RWPE1 (cell line): ENCODE measurements around the gene B3GLCT.

Experiments used
- CTCF ChIA-PET: fragments of 350-600 bp; sonication (Branson Sonifier 250); formaldehyde crosslinking; extraction: SDS; loops from one replicate; lab custom pipeline; 2021; lab: Yijun Ruan, JAX
- POLR2A ChIA-PET: fragments of 400-600 bp; formaldehyde crosslinking; extraction: SDS; loops from one replicate; lab custom pipeline; 2020; ENCODE audit warnings: antibody characterized with exemption; ENCODE audit not compliant: low non-redundant PET; lab: Yijun Ruan, JAX
- DNase-seq: peaks from one replicate; pipeline ENCODE4 v3.0.0; 2012; ENCODE audit warnings: low spot score
- H3K27ac ChIP-seq: fragments of 450-650 bp; 2 replicates; pipeline ENCODE4 v1.5.1; 2017
- TF ChIP-seq, protein P1 (sequence below): fragments of 450-650 bp; conservative IDR thresholded peaks from 2 replicates; pipeline ENCODE4 v1.5.1; 2017; ENCODE audit warnings: low read depth, mild to moderate bottlenecking

Gene B3GLCT

DNA sequence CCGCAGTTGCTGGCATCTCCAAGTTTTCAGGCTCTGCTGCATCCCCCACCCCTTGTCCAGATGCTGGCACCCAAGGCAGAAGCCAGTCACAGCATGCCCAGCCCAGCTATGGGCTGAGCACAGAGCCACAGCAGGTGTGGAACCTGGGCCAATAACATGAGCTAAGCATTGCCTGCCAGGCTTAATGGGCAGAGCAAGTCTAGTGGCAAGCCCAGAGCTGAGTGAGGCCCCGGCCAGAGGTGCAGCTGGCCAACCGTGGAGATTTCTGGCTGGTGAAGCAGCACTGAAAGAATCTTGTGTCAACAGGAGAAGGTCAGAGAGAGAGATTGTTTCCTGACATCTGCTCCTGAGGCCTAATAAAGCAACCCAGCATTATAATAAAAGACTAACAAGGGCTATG, 111.0 kb downstream of the B3GLCT start:
- ChIA-PET POLR2A (no interaction called here), CTCF (interaction anchor here (0.5 to 0.6 kb wide), 2 partner anchors 68 to 183 kb away, joined by 3 to 4 read pairs; no protein-coding TSS in a partner anchor)
- TF ChIP-seq, protein P1, sequence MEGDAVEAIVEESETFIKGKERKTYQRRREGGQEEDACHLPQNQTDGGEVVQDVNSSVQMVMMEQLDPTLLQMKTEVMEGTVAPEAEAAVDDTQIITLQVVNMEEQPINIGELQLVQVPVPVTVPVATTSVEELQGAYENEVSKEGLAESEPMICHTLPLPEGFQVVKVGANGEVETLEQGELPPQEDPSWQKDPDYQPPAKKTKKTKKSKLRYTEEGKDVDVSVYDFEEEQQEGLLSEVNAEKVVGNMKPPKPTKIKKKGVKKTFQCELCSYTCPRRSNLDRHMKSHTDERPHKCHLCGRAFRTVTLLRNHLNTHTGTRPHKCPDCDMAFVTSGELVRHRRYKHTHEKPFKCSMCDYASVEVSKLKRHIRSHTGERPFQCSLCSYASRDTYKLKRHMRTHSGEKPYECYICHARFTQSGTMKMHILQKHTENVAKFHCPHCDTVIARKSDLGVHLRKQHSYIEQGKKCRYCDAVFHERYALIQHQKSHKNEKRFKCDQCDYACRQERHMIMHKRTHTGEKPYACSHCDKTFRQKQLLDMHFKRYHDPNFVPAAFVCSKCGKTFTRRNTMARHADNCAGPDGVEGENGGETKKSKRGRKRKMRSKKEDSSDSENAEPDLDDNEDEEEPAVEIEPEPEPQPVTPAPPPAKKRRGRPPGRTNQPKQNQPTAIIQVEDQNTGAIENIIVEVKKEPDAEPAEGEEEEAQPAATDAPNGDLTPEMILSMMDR = no peak
- peak overlapping the region; percentile 86 for H3K27ac ChIP-seq
- no peak for DNase-seq

DNA sequence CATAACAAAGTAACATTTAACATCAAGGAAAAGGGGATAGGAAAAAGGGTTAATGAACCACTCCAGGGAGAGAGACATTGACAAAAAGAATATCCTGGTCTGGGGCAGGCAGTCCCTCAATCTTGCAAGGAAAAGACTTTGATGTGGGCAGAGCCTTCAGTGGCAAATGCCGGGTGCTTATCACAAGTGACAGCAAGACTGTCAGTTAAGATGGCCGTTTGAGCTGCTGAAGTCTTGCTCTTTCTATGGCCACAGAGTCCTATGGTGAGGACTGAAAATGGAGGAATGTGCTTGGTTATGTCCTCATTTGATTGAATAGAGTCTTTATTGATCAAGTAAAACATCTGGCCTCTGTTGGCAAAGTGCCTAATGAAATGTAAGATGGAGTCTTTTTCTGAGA, 112.1 kb downstream of the B3GLCT start:
- no peak for DNase-seq
- no peak overlapping the region for H3K27ac ChIP-seq
- POLR2A ChIA-PET = no interaction called here
- CTCF ChIA-PET = no interaction called here
- TF ChIP-seq, protein P1 = no peak

DNA sequence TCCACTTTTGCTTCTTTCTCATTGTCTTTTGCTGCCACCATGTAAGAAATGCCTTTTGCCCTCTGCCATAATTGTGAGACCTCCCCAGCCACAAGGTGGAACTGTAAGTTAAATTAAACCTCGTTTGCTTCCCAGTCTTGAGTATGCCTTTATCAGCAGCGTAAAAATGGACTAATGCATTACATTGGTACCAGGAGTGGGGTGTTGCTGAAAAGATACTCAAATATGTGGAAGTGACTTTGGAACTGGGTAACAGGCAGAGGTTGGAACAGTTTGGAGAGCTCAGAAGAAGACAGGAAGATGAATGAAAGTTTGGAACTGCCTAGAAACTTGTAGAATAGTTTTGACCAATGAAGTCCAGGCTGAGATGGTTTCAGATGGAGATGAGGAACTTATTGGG, 115.2 kb downstream of the B3GLCT start:
- TF ChIP-seq, protein P1 = no peak
- ChIA-PET CTCF (no interaction called here), POLR2A (no interaction called here)
- no peak for DNase-seq
- H3K27ac ChIP-seq = no peak overlapping the region

DNA sequence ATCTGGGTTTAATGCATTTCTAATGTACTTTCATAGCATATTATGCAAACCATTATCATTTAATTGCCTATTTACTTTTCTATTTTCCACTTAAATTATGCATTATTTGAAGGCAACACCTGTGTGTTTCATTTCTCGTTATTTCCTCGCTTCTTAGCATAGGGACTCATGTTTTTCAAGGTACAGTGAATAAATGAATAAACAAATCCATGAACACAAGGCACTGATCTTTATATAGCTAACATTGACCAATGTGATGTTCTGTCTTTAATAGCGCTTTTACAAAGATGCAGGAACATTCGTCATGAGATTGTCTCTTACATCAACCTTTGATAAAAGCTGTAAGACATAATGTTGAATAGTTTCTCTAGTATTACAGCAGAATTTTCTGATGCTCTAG, 121.2 kb downstream of the B3GLCT start:
- ChIA-PET POLR2A (no interaction called here), CTCF (interaction anchor here (0.6 kb wide), 1 partner anchor 1415 kb away, joined by 10 read pairs; no protein-coding TSS in a partner anchor)
- DNase-seq = no peak
- H3K27ac ChIP-seq = no peak overlapping the region
- TF ChIP-seq, protein P1 = no peak

DNA sequence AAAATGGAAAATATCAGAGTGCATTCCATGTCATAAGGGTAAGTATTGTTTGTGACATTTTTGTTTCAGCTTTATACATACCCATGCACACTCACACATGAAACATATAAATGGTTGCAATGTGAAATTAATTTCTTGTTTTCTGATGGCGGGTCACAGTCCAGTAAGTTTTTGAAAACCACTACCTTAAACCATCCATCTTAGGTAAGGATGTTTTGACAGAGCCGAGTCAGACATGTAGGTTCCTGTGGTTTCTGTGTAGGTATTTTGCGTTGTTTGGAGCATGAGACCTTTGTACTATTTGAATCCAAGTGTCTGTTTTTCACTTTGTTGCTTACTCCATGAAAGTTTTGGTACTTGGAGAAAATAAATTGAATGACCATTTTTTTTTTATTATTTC, 121.7 kb downstream of the B3GLCT start:
- ChIA-PET POLR2A (no interaction called here), CTCF (interaction anchor here (0.6 kb wide), 1 partner anchor 1415 kb away, joined by 10 read pairs; no protein-coding TSS in a partner anchor)
- no peak for DNase-seq
- TF ChIP-seq, protein P1 = no peak
- no peak overlapping the region for H3K27ac ChIP-seq

DNA sequence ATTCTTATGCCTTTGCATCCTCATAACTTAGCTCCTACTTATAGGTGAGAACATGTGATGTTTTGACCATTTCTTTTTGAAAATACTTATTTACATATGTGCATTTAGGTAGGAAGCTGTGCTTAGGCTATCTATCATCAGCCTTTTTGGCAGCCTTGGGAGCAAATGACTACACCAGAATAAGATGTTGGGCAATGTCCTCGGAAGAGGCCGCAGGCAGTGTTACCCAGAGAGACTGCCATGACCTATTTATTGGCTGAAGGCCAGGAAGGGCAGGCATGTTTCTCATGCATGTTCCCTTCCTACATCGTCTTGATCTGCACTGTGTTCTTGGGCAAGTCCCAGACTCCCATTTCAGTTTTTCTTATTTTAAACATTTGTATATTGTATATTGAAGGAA, 122.3 kb downstream of the B3GLCT start:
- CTCF ChIA-PET = no interaction called here

More for the DNA sequence above, 122.3 kb downstream of the B3GLCT start:
- H3K27ac ChIP-seq = no peak overlapping the region
- POLR2A ChIA-PET = no interaction called here
- TF ChIP-seq, protein P1 = no peak
- DNase-seq = peak; percentile 50
